DMS79 (cell line): ENCODE results near the gene BLOC1S6.

ENCODE experiments used
- DNase-seq: peaks from one replicate; lab custom pipeline; 2025; lab: John Stamatoyannopoulos, UW

BLOC1S6 gene

DNA sequence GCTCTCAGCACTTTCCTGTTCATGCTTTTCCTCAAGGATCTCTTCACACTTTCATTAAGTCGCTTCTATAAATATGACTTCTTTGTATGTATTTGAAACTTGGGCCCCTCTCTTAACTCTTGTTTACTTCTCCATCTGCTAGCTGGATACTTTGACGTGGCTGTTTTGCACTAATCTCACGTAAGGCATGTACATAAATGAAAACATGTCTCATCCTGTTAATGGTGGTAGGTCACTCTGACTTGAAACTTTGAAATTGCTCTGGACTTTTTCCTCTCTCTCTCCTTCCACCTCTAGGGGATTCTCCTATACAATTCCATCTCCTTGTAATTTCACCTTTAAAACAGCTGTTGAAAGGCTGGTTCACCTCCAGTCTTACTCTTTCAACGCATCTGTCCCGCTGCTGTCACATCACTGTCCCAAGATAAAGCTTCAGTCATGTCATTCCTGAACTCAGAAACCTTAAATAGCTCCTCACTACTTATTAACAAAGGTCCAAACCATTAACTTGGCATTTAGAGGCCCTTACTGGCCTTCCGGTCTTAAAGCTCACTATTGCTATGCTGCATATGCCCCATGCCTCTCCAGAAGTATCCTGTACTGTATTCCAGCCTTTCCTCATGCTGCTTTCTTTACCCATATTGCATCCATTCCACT lies 1.2 kb downstream of the BLOC1S6 start:
- DNase-seq: no peak

DNA sequence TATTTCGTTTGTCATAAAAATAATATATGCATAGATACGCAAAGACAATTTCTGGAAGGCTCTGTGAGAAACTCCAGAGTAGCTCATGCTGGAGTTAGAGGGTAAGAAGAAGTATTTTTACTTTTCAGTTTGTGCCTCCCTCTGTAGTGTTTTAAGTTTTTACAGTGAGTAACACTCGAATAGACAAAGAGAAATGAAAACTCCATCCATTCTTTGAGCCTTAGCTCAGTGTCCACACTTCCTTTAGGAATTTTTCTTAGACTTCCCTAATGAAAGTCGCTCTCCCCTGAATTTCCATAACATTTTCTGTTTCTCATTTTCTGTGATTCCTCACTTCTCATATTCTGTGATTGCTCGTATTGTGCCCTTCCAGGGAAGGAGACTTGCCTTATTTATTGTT lies 2.1 kb downstream of the BLOC1S6 start:
- DNase-seq: no peak

DNA sequence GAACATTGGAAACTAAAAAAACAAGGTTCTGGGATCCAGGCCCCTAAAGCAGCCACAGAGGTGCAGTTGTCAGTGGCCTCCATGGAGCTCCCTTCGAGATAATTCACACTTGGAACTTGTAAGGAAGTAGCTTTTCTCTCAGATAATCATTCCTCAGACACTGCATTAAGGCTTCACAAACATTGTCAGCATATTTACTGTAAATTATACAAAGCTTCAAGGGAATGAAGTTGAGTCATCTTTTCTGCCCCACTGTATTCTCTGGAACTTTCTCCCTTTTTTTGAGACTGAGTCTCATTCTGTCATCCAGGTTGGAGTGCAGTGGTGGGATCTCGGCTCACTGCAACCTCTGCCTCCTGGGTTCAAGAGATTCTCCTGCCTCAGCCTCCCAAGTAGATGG lies 7.1 kb downstream of the BLOC1S6 start:
- DNase-seq: no peak

DNA sequence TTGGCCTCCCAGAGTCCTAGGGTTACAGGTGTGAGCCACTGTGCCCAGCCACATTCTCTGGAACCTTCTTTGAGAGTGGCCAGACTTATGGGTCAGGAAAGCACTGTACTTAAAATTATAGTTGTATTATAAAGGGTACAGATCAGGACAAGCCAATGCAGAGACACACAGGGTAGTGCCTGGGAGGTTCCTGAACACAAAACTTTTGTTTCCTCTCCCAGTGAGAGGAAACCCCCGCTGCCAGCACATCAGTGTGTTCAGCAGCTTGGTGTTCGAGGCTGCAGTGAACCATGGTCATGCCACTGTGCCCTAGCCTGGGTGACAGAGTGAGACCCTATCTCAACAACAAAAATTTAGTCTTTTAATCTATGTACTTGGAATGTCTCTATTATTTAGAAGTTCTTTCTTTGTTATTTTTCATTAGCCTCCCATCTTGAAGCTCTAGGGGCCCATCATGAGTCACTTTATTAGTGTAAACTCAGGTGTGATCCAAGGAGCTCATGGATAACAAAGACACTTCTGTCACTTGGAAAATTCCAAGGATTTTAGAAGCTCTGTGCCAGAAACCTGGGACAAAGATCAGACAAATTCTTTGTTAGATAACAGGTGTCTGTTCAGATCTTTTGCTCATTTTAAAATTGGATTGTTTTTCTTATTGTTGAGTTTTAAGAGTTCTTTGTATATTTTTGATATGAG lies 7.8 kb downstream of the BLOC1S6 start:
- no peak for DNase-seq

DNA sequence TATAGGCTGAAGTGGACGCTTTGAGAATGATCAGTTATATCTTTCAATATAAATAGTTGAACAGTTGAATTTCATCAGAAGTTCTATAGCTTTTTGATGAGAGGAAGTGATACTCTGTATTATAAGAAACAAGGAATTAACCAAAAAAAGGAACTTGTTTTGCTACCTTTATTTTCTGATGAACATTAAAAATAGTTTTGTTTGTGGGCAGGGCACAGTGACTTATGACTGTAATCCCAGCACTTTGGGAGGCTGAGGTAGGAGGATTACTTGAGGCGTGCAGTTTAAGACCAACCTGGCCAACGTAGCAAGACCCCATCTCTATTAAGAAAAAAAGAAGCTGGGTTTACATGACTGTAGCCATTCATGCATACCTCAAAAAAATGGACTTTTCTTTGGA lies 16.7 kb downstream of the BLOC1S6 start:
- DNase-seq: no peak

DNA sequence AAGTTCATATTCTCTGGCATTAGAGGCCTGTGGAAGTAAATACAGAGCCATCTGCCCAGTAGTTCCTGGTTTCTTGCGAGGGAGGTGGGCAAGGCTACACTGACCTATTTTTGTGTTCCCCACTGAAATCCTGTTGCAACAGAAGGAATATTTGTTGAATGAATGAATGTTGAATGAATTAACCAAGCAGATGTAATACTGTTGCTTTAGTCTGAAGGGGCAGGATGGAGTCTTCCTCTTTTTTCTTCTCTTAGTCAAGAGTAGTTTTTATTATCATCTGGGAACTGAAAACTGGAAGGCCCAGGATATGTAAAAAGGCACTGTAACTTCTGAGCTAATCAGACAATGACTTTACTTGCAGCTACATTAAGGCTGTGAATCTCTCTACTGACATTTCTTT lies 17.1 kb downstream of the BLOC1S6 start:
- DNase-seq: no peak

DNA sequence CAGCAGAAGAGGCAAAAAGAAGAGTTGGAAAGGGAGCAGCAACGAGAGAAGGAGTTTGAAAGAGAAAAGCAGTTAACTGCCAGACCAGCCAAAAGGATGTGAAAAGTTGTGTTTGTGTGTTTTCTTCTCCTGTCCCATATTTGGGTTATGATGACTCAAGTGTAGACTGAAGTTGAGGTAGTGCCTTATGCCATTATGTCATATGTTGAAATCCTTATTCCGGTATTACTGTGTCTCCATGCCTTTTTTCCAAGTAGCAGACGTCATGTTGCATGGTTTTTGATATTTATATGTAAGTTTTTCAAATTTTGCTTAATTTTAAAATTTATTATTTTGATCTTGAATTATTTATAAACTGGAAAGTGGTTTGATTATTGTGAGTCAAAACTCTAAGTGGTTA lies 19.2 kb downstream of the BLOC1S6 start:
- no peak for DNase-seq

DNA sequence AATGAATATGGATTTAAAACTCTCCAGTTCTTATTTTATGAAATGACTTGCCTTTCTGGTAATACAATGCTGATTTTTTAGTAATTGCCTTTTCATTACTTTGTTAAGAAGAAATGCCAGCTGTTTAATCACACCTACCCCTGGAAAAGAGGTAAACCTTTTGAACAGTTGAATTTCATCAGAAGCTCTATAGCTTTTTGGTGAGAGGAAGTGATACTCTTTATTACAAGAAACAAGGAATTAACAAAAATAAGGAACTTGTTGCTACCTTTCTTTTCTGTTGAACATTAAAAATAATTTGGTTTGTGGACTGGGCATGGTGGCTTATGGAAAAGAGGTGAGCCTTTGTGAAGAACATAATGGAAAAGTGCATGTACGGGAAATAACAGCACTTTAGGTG lies 19.7 kb downstream of the BLOC1S6 start:
- DNase-seq: no peak

DNA sequence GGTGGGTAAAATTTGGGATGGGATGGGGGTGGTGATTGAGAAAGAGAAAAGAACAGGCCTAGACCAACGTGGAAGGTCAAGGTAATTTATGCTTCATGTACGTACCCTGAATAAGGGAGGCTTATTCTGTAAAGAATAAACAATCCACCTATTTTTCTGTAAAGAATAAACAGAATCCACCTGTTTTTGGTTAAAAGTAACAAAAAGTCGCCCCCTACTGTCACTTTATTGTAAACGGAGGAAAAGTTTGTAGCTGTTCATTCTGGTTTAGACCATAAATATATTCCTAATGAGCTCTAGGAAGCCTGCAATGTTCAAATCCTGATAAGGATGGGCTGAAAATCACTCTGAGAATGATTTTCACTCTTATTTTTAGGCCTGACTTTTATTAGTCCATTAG lies 24.1 kb downstream of the BLOC1S6 start:
- no peak for DNase-seq

DNA sequence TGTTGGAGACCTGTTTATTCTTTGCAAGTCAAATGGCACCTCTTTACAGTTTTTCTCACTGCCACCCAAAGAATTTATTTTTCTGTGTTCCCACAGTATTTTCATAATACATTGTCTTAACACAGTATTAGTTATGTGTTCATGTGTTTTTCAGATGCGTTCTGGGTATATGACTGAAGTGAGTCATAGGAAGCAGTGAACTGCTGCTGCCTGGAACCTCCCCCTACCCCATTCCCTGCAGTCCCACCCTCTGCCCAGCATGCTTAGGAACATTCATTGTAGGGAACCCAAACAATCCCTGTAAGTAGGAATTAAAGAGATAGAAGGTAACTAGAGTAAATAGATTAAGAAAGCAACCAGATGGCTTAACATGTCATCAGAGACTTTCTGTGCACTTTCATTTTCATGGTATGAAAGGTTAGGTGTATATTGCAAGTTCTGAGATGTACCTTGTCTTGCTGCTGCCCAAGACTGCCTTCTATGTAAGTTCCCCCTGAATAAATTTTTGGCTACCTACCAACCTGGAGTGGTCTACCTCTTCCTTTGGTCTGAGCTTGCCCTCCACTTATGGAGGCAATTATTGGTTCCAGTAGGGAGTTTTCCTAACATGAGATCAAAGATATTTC lies 25.7 kb downstream of the BLOC1S6 start:
- no peak for DNase-seq

DNA sequence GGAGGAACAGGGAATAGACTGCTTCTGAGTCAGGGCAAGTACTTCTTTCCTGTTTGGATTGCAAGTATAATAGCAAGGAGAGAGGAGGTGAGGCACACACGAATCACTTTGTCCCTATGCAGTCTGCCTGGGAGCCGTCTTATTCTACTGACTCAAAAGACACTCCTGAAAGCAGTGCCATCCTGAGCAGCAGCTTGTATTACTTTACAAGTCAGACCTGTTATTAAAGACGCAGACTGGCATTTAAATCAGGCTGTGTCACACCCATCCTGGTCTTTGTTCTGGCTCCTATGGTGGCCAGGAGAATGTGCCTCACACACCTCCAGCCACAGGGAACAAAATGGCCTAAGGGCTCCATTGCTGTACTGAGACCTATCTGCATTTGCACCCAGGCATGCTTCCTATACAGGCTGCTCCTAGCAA lies 29.7 kb downstream of the BLOC1S6 start:
- no peak for DNase-seq

DNA sequence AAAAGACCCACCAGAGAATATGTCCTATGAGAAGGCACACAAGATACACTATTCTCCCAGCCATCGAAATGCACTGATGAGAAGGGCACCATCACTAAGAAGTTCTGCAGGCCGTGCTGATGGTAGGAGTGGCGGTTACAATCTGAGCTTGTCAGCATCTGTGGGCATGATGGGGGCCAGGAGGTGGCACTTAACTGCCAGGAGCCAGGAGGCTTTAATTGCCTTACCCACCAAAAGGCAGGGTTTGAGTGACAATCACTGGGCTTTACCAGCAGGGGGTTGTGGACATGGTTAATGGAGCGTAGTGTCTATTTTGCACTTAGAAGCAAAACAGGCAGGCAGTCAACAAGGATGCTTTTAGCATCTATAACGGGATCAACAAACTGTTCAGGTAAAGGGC lies 31.6 kb downstream of the BLOC1S6 start:
- no peak for DNase-seq

DNA sequence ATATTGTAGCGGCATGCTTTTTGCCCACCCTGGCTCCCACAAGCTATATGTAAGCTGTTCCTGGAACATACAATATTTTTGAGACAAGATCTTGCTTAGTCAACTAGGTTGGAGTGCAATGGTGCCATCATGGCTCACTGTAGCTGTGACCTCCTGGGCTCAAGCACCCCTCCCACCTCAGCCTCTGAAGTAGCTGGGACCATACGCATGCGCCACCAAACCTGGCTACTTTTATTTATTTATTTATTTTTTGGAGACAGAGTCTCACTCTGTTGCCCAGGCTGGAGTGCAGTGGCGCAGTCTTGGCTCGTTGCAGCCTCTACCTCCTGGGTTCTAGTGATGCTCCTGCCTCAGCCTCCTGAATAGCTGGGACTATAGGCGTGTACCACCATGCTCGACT lies 41.0 kb downstream of the BLOC1S6 start:
- no peak for DNase-seq

DNA sequence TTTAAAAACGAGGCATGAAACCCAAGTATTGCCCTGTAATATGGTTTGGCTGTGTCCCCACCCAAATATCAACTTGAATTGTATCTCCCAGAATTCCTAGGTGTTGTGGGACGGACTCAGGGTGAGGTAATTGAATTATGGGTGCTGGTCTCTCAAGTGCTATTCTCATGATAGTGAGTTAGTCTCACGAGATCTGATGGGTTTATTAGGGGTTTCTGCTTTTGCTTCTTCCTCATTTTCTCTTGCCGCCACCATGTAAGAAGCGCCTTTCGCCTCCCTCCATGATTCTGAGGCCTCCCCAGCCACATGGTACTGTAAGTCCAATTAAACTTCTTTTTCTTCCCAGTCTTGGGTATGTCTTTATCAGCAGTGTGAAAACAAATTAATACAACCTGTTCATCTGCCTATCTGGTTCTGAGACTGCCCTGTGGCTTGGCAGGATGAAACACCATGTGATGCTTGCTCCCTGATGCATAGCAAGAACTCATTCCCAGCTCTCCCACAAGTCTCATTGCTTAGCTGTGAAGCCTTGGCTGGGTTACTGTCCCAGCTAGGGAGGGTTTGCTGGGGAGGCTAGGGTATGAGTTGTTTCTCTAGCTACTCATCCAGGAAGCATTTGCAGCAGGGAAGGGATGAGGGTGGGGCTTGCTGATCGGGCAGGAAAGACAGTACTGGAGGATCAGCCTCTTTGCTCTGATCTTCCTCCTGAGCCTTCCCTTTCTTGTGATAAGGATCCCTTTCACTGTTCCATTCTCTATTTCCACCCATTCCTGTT lies 43.9 kb downstream of the BLOC1S6 start:
- DNase-seq: no peak

DNA sequence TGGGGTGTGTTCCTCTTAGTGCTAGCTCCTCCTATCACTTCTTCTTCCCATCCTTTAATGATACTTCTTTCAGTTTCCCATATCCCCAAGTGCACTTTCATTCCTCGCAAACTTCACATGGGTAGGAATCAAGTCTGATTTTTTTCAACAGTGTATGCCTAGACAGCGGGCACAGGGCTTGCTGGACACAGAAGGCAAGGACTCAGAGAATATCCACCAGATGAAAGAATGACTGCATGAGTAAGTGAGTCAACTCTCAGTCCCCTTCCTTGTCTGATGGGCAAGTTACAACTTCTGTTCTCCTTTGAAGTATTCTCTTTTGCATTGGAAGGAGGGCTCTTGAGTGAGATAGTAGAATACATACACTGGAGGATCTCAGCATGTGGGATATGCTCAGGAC lies 44.6 kb downstream of the BLOC1S6 start:
- DNase-seq: no peak

DNA sequence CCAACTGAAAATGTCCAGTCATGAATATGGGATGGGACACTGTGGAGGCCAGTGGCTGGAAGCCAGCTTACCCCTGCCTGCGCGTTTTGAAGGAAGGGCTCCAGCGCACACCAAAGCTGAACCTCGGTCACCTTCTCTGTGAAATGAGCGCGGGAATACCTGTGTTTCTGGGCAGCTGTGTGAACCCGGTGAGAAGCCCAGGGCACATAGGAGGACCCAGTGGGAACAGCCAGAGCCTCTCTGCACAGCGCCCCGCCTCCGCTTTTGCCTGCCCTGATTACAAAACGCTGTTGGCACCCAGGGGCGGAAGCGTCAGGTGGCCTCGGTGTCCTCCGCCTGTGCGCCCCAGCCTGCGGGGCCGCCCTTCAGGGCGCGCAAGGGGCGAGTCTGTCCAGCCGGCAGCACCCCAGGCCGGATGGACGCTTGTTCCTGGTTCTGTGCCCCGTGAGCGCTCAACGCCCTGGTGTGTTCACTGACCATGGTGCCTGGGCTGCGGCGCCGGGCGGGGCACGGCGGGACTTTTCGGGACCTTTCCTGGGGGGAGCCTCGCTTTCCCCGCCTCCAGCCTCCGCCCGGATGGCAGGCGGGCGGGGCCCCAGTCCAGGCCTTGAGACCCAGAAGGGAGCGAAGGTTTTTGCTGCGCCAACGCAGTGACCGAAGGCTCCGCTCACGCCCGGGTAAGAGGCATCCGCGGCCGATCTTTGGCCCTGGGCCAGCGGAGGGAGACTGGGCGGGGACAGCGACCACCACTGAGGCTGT lies 47.4 kb downstream of the BLOC1S6 start, which contains the start of gene SQOR:
Gene SQOR, plus strand, starts transcription at position 598 of the 759 bp plus-strand sequence. CDS start 23,895 bp downstream, outside the sequence.
- no peak for DNase-seq

DNA sequence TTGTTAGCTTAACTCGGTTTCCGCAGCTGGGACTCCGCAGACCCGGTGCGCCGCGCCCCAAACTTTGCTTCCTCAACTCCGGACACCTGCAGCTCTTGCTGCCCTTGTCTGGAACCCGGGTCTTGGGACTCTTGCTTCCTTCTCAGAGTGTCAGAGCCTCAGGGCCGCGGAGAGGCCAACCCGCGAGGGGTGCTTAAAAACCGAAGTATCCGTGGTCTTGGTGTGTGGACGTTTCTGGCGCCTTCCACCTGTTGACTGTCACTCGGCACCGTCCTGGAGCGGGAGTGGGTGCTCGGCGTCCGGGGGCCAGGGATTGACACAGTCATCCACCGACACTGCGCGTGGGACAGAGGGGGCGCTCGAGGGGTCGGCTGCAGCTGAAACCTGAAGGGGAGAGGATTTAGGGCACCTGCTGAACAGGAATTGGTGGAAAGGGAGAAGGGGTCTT lies 48.0 kb downstream of the BLOC1S6 start:
- no peak for DNase-seq

DNA sequence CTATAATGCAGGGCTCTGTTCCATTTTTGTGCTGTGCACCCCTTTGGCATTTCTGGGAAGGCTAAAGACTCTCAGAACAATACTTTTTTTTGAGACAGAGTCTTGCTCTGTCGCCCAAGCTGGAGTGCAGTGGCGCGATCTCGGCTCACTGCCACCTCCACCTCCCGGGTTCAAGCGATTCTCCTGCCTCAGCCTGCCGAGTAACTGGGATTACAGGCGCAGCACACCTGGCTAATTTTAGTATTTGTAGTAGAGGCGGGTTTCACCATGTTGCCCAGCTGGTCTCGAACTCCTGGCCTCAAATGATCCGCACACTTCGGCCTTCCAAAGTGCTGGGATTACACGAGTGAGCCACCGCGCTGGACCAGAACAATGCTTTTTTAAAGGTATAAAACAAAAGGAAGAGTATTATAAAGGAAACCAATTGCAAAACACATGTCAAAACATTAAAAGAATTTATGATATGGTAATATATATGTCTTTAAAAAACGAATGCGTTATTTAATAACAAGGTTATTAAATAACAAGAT lies 48.6 kb downstream of the BLOC1S6 start:
- no peak for DNase-seq

DNA sequence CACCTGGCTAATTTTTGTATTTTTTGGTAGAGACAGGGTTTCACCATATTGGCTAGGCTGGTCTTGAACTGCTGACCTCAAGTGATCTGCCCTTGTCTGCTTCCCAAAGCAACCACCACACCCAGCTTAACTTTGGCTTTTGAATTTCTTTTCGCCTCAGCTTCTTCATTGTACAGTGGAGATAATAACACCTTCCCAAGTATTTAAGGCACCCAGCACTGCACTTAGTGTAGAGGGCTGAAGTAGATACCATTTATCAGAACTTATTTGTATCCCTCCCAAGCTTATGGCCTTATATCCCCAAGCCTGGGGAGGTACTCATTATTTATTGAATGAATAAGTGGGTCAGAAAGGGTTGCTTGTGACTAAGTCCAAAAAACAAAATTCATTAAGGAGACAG lies 50.0 kb downstream of the BLOC1S6 start:
- DNase-seq: no peak

DNA sequence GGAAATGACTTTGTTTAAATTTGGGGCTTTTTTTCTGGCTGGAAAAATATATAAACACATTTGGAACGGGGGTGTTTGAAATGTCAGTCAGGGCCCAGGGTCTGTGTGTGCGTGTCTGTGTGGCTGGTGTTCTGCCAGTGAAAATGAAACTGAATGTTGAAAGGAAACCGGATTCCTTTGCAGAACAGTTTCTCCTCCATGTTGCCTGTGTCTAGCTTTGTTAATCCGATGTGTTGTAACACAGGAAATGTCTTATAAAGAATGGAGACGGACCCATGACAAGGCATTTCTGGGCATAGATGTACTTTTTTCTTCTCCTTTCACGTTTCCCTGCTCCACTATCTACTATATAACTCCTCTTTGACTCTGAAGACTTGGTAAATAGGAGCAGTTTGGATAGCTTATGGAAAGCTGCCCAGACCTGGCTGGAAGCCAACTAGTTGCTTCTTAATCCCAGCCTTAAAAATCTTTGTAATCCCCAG lies 50.4 kb downstream of the BLOC1S6 start:
- no peak for DNase-seq

DNA sequence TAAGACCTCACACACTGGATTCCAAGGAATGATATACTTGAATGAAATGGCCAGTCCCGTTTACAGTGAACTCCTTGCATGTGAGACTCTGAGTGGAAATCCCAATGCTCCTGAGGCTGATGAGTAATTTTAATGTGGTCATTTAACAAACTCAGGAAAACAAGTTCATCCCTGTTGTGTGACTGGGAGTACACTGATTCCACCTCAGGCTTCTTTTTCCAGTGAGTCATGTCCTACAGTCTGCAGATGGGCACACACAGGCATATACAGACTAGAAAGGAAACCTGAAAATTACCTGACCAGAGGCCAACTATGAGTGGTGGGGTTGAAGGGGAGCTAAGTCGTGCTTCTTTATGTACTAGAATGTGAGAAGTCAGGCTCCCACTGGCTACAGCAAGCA lies 53.4 kb downstream of the BLOC1S6 start:
- no peak for DNase-seq
